ENCODE results near the gene MPPED2.

- TF ChIP-seq ZNF274 (IDR thresholded peaks at IDR 0.05; ENCODE audit: low read depth, low read length), result no peak
- no peak for TF ChIP-seq SUZ12 (IDR thresholded peaks at IDR 0.05; ENCODE audit: extremely low read depth, insufficient read depth, insufficient read length)
Measured at GRCh38 chr11:30481796-30482195, 104.4 kb downstream of the MPPED2 start.
